T-helper 2 cell treated with Interferon-gamma antibody and Interleukin-4, amounts not matched to agents 100 ng/mL and 5 ng/mL, for 36 hours (primary cell): ENCODE measurements around the gene RHOT2. TPM values are rescaled to one million over a fixed set of nuclear protein-coding genes. Genes with fewer than 3 reads are reported as not detected.
"Not testable (repeated sequence)": the region's sequence is repeated elsewhere in the genome, so short reads cannot be mapped to it uniquely, and the experiment has no call there.

Source experiments
- intact Hi-C: fragments of 100-400 bp; cut with micrococcal nuclease; formaldehyde crosslinking; loops from one replicate; pipeline ENCODE4 v1.15.1; 2023
- total RNA-seq: library from RNA; stranded (reverse); gene quantifications from 2 replicates; pipeline ENCODE4 v1.2.3, GENCODE V29; 2022

RHOT2 gene
- total RNA-seq, 1 donor from 2014 or later, result 130 TPM

DNA sequence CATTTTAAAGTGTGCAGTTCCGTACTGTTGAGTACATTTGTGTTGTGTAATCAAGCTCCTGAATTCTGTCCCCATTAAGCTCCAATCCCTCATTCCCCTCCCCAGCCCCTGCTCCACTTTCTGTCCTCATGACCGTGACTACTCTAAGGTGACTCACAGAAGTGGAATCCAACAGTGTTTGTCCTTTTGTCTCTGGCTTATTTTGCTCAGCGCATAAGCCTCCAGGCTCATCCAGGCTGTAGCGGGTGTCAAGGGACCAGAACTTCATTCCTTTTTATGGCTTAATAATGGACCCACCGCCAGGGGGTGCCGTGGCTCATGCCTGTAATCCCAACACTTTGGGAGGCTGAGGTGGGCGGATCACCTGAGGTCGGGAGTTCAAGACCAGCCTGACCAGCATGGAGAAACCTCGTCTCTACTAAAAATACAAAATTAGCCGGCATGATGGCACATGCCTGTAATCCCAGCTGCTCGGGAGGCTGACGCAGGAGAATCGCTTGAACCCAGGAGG, 44.9 kb downstream of the RHOT2 start:
- intact Hi-C loops, result not testable (repeated sequence)

GRCh38 chr16:714079-714478, 46.1 kb downstream of the RHOT2 start:
- intact Hi-C loops, result loop anchor here (2.0 kb wide), 1 partner anchor 27 kb away; the partner anchor contains the start of gene CIAO3

DNA sequence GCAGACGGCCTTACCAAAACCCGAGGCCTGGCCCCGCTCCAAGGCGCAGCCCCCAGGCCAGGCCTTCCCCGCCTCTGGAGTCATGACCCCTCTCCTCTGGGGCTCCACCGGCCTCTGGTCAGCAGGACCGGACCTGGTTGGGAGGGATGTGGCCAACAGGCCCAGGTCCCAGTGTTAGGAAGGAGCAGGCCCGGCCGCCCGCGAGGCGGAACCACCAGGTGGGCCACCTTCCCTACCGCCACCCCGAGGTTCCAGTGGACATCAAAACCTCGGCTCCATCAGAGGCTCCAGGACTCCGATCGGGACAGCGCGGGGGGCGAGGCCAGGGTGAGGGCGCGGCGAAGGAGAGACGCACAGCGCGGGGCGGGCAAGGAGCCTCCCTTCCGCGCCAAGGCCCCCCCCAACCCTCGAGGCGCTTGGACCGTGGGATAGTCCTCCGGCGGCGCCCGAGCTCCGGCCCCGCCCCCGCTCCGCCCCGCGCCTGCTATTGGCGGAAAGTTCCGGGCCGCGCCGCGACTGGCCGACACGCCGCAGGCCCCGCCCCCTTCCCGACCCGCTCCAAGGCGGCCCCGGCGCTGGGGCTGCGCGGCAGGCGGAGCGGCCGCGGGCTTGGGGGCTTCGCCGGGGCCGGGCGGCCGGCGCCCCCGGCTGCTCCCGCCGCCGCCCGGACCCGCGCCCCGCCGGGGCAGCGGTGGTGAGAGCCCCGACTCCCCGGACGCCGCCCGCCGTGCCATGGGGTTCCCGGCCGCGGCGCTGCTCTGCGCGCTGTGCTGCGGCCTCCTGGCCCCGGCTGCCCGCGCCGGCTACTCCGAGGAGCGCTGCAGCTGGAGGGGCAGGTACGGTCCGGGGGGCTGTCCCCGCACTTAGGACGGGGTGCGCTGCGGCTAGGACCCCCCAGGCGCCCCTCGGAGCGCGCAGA, 46.9 kb downstream of the RHOT2 start, which contains the start of gene METRN:
METRN (plus strand) TSS at position 561 of the 919 bp plus-strand sequence; CDS start at position 733, 172 bp downstream.
- intact Hi-C loops, result loop anchor here (2.0 kb wide), 1 partner anchor 26 kb away; the partner anchor contains the start of gene CIAO3

GRCh38 chr16:715477-716199, 47.7 kb downstream of the RHOT2 start:
- intact Hi-C loops, result loop anchor here (2.0 kb wide), 1 partner anchor 25 kb away; the partner anchor contains the start of gene CIAO3

DNA sequence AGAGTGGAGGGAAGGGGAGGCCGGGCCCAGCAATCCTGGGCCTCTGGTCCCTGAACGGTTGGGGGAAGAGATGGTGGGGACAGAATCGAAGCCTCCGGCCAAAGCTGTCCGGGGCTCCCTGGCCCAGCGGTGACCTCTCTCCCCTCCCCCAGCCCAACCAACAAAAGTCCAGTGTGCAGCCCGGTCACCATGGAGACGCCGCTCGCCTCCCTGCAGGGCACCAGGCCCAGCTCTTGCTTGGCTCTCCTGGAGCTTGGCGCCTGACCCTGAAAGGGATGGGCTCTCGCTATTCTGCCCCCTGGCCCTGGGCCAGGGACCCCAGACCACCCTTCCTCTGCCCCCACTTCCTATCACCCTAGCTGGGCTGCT, 48.3 kb downstream of the RHOT2 start:
- intact Hi-C loops, result no loop called here

DNA sequence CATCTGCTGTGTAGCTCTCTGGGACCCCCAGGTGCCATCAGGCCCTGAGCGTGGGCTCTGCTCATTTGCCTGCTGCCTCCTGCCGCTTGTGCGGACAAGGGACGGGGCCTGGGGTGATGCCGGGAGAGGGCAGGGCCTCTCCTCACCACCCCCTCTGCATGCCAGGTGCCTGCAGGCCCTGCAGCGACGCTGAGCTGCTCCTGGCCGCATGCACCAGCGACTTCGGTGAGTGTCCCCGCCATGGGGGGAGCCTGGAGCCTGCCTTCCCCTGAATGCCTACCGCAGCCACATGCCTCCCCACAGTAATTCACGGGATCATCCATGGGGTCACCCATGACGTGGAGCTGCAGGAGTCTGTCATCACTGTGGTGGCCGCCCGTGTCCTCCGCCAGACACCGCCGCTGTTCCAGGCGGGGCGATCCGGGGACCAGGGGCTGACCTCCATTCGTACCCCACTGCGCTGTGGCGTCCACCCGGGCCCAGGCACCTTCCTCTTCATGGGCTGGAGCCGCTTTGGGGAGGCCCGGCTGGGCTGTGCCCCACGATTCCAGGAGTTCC, 48.9 kb downstream of the RHOT2 start:
- intact Hi-C loops, result no loop called here

- intact Hi-C loops, result no loop called here
Measured at GRCh38 chr16:717450-718245, 49.7 kb downstream of the RHOT2 start.

GRCh38 chr16:718389-718788, 50.5 kb downstream of the RHOT2 start:
- intact Hi-C loops, result no loop called here

- intact Hi-C loops, result no loop called here
Measured at GRCh38 chr16:718922-719321, 51.0 kb downstream of the RHOT2 start.

DNA sequence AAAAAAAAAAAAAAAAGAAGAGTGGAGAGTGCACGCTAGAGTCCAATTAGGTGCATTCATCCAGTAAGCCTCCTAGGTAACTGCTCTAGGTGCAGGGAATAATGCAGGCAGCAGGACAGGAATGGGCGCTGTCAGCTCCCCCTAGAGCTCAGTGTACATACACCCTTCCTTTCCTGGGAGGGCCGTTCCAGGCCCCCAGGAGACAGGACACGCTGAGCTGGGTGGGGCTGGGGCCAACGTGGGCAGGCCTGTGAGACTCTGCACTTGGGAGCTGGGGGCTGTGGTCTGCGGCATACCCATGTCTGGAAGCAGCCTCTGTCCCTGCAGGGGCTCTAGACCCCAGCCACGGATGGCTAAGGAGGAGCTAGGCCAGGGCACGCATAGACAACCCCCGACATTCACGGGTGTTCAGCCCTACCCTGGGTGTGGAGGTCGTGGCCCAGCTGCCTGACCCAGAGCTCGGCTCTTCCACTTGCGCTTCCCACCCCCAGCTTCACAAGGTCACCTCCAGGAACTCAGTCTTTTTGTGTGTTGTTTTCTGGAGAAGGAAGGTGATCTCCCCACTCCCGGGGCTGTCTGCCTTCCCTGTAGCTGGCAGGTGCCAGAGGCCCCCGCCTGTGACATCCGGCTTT, 52.0 kb downstream of the RHOT2 start:
- intact Hi-C loops, result no loop called here

DNA sequence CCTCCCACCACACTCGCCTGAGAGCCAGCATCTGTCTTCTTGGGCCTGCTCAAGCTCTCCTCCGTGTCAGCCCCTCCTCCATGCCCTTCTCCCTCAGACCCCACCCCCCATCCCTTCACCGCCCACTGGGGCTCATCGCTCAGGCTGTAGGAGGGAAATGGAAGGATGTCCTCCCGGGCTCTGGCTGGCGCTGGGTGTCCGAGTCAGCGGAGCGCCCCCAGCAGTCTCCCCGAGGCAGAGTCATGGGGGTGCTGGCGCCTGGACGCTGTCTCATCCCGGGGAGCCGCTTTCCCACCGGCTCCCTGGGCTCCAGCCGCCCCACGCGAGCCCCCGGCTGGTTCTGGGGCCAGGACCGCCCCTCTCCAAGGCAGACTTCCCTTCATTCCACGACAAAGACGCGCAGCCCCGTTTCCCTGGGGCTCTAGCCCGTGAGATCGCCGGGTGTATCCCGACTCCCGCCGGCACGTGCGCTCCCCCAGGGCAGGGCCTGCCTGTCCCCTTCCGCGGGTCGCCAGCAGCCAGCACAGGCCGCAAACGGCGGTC, 52.6 kb downstream of the RHOT2 start:
- intact Hi-C loops, result no loop called here

DNA sequence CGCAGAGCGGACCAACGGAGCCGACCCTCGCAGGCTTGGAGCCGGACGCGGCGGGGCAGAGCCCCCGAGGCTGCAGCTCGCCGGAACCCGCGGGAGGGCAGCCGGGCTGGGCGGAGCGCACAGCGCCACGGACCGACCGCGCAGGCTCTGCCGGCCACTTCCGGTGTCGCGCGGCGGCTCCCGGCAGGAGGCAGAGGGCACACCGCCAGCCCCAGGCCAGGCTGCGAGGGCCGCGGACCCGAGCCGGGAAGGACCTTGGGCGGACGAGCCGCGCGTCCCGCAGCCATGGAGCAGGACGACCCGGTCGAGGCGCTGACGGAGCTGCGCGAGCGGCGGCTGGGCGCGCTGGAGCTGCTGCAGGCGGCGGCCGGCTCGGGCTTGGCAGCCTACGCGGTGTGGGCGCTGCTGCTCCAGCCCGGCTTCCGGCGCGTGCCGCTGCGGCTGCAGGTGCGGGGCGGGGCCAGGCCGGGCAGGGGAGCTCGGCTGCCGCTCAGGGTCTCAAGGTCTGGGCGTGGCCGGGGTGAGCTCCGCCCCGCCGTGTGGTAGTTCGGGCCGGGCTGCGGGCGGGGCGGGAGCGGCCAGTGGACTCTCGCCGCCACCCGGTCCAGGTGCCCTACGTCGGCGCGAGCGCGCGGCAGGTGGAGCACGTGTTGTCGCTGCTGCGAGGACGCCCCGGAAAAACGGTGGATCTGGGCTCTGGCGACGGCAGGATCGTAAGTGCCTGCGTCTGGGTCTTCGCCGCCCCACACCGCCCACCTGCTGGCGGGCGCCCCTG, 53.2 kb downstream of the RHOT2 start, which contains the start of gene ANTKMT:
ANTKMT (plus strand) TSS at position 157 of the 775 bp plus-strand sequence; CDS start at position 286, 129 bp downstream.
- intact Hi-C loops, result no loop called here

DNA sequence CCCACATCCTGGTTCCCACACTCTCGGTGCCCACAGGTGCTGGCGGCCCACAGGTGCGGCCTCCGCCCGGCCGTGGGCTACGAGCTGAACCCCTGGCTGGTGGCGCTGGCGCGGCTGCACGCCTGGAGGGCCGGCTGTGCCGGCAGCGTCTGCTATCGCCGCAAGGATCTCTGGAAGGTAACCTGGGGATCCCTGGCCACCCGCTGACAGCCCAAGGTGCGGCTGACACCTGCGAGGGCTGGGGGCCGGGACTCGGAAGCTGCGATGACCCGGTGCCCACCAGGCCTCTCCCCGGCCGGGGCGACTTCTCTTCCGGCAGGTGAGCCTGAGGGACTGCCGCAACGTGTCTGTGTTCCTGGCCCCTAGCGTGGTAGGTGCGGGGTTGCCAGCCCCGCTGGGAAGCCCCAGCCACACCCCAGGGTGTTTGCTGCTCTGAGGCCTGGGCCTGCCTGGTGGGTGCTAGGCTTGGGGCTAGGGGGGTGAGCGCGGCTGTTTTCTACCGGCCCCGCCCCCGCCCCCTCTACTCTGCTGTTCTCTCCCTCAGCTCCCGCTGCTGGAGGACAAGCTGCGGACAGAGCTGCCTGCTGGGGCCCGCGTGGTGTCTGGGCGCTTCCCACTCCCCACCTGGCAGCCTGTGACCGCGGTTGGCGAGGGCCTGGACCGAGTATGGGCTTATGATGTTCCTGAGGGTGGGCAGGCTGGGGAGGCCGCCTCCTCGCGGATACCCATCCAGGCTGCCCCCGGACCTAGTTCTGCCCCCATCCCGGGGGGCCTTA, 54.0 kb downstream of the RHOT2 start:
- intact Hi-C loops, result no loop called here

DNA sequence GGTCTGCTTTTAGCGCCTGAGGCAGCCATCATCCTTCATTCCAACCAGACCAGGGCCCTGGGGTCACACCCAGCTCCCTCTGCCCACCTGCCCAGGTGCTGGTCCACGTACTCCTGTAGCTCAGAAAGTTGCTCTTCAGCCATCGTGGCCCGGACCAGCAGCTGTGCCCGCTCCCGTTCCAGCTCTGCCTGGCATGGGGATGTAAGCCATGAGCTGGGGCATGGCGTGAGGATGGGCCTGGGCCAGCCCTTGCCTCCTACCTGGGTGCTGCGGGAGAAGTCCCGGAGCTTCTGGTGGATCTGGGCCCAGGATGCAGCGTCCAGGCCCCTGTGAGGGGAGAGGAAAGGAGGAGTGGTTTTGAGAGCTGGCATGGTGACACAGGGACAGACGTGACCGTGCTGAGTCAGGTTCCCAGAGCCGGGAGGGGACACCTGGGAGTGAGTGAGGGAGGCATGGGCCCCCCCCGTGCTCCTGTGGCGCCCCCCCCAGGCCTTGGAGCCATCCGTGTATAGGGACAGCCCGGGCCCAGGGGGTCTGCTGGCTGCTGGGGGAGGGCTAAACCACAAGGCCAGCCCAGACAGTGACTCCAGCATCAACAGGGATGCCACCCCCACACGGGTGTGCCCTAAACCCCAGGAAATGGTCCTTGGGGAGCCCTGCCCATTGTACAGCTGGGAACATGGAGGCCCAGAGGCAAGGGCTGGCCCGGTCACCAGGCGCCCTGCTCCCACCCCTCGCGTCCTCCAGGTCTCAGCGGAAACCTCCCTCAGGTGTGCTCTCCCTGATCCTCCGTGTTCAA, 55.1 kb downstream of the RHOT2 start:
- intact Hi-C loops, result no loop called here

DNA sequence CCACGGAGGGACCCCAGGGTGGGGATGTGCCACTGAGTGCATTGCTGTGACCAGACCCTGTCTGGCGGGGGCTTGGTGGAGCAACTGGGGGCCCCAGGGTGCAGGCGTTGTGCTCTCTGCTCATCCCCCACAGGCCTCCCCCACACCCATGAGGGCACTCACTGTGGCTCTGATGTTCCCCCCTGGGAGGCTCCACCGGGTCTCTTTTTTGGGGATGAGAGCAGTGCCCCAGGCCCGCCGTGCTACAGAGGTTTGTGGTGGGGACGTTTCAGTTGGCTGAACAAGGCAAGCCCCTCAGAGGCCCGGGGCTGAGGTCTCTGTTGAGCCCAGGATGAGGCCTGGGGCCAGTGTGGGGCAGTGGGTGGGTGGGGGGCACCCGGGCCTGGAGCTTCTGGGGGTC, 55.8 kb downstream of the RHOT2 start:
- intact Hi-C loops, result no loop called here
